ENCODE measurements around the gene TNNT1.
"Not testable (repeated sequence)": the region's sequence is repeated elsewhere in the genome, so short reads cannot be mapped to it uniquely, and the experiment has no call there.

Gene TNNT1
- 0 to 1.6 (median 0.27) reads per million in 4 experiments for total RNA-seq

- no peak for DNase-seq
Observed at GRCh38 chr19:55149078-55150003, at the start of gene TNNT1. Gene TNNT1 (minus strand): TSS chr19:55149206. CDS start chr19:55147157, 2,049 bp downstream.

- DNase-seq, result no peak
Observed at GRCh38 chr19:55198651-55199050, 49.6 kb upstream of the TNNT1 start.

GRCh38 chr19:55197528-55197927 is 48.5 kb upstream of the TNNT1 start:
- no peak for DNase-seq

DNA sequence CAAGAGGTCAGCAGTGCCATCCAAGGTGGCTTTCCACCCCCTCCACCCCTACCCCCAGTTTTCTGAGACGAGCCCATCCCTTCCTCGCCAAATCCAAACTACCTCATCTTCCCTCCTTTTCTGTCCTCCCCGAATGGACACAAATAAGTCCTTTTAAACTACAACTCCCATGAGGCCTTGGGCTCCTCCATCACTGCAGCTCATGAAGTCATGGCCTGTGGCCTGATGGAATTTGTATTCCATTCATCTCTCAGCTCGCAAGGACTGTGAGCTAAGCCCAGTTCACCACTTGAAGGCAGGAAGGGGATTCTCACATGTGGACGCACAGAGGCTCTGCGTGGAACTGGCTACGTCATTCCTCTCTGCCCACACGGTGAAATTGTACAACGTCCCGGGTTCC is 47.8 kb upstream of the TNNT1 start:
- DNase-seq, result no peak

DNA sequence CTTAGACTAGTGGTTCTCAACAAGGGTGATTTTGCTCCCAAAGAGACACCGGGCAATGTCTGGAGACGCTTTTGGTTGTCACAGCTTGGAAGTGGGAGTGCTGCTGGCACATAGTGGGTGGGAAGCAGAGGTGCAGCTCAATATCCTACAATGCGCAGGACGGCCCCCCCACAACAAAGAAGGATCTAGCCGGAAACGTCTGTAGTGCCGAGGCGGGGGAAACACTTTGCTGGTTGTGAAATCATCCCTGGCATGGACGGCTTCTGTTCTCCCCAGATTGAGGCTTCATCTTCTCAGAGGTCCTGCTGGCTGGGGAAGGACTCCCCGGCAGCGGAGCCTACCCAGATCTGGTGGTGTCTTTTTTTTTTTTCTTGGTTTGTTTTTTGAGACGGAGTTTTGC is 44.5 kb upstream of the TNNT1 start:
- no peak for DNase-seq

DNA sequence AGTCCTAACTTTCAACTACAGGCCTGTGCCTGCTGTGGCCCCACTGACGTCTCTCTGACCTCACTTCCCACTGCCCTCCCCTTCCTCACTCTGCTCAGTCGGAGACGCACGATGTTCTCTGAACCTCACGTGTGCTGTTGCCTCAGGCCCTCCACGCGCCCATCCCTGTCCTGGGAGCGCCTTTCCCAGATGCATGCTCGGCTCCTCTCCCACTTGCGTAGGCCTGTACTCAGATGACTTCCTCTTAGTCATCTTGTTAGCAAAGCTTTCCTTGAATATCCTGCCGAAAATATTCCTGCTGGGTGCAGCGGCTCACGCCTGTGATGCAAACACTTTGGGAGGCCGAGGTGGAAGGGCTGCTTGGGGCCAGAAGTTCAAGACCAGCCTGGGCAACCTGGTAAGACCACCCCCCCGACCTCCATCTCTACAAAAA is 40.4 kb upstream of the TNNT1 start:
- no peak for DNase-seq

GRCh38 chr19:55188625-55189024 is 39.6 kb upstream of the TNNT1 start:
- no peak for DNase-seq

DNA sequence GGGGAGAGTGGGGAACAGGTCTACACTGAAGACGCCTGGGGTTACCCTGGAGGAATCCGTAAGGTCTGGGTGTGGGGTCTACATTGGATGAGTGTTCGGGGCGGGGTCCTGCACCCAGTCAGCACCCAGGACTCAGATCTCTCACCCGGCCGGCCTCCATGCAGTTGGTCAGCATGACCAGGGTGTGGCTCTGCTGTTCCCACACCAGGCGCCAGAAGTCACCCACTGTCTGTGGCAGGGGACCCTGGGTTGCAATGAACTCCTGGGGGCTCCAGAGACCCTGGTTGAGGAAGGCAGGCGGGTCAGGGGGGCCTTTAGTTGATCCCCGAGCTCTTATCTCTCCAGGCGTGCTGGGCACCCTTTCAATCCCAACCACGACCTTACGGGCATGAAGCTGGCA is 37.1 kb upstream of the TNNT1 start:
- DNase-seq, result no peak

- no peak for DNase-seq
Observed at GRCh38 chr19:55181740-55182139, 32.7 kb upstream of the TNNT1 start.

DNA sequence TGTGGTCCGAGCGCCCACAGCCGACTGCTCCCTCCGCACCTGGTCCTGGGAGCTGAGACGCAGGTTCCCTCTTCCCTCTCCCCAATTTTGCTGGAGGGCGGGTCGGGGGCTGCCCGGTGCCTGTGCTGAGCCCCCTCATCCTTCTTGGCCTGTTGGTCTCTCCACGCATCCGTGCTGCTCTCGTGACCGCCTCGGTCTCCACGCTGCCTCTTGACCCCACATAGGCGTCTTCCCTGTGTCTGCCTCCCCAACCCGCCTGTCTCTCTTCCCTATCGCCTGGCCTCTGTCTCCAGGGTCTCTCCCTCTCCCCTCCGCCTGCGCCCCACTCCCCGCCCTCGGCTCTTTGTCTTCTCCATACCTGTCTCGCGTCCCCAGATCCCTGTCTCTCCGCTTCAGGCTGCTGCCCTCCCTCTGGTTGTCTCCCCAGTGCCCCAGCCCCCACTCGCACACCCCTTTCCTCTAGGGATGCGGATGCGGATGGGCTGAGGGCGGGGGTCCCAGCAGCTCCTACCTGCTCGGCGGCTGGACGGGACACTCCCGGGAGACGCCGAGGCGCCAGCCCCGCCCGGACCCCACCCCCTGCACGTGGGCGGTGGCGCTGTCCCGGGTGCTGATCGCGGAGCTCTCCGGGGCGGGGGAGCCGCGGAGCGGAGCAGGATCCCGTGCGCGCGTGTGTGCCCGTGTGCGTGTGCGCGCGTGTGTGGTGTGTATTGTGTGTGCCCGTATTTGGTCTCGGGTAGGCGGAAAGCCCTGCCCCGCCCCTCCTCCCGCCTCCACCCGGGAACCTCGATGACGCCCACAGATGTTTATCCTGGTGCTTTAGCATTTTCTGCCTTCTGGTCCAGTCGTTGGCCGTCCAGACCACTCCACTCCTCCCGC is 30.8 kb upstream of the TNNT1 start, which contains the start of gene SYT5:
Gene SYT5 (minus strand): TSS at position 684 of the 879 bp plus-strand sequence. CDS start 1,248 bp downstream, outside the sequence.
- peak; percentile 31 for DNase-seq

- DNase-seq, result peak; percentile 92
Observed at GRCh38 chr19:55178781-55179599, 30.0 kb upstream of the TNNT1 start.

- no peak for DNase-seq
Observed at GRCh38 chr19:55176076-55176475, 27.1 kb upstream of the TNNT1 start.

- no peak for DNase-seq
Observed at GRCh38 chr19:55175117-55175867, 26.3 kb upstream of the TNNT1 start.

GRCh38 chr19:55174425-55175116 is 25.6 kb upstream of the TNNT1 start:
- no peak for DNase-seq

GRCh38 chr19:55173714-55174409 is 24.9 kb upstream of the TNNT1 start:
- DNase-seq, result peak; percentile 16

GRCh38 chr19:55173186-55173713 is 24.2 kb upstream of the TNNT1 start:
- no peak for DNase-seq

DNA sequence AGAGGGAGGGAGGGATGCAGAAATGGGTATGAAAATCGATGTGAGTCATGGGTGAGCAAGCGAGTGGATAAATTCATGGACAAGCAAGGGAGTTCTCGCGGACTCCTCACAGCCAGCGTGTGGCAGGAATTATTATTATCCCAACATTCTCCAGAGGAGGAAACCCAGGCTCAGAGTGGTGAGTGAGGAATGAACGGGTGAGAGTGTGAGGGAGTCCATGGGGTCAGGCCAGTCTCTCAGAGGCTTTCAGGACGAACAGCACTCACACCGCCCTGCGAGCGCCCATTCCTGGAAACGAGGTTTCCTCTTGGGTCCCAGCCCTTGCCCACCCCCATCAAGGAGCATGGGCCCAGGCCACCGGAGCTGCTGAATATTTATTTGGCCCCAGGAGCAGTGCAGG is 23.7 kb upstream of the TNNT1 start:
- no peak for DNase-seq

- not testable (repeated sequence) for DNase-seq
Observed at GRCh38 chr19:55172318-55172717, 23.3 kb upstream of the TNNT1 start.

- DNase-seq, result no peak
Observed at GRCh38 chr19:55171440-55171839, 22.4 kb upstream of the TNNT1 start.

GRCh38 chr19:55169136-55169535 is 20.1 kb upstream of the TNNT1 start:
- no peak for DNase-seq

Measured in effector CD8-positive, alpha-beta T cell (primary cell).